Thyroid gland (tissue), 4 donors: ENCODE results near the gene TICRR. TPM values are rescaled to one million over a fixed set of nuclear protein-coding genes. Genes with fewer than 3 reads are reported as not detected.

Source experiments
- DNase-seq, 2 donors: peaks; one replicate each; pipeline ENCODE4 v3.0.0-alpha.2; 2019
- H3K27ac ChIP-seq, 3 donors: fragments of 200-600 bp; sonication (generic); 1 replicate in 2 of 3; 2 replicates in 1 of 3; pipeline ENCODE4 v1.5.1; 2016 to 2019; ENCODE audit warnings: mild to moderate bottlenecking in 1 of 3, moderate library complexity in 1 of 3
- H3K27me3 ChIP-seq: fragments of 200-600 bp; sonication (generic); one replicate; pipeline ENCODE4 v1.5.1; 2019
- H3K36me3 ChIP-seq, 2 donors: fragments of 200-600 bp; sonication (generic); one replicate each; pipeline ENCODE4 v1.5.1; 2016 to 2019
- H3K4me1 ChIP-seq, 2 donors: fragments of 200-600 bp; sonication (generic); one replicate each; pipeline ENCODE4 v1.5.1; 2017 to 2019
- H3K4me3 ChIP-seq, 3 donors: fragments of 200-600 bp; sonication (generic); replicated peaks in 1 of 3; 1 replicate in 2 of 3; 2 replicates in 1 of 3; pipeline ENCODE4 v1.5.1; 2016; ENCODE audit warnings: mild to moderate bottlenecking in 1 of 3
- H3K9me3 ChIP-seq: fragments of 200-600 bp; sonication (generic); one replicate; pipeline ENCODE4 v1.5.1; 2017
- CTCF ChIP-seq, 6 experiments: fragments of 200-600 bp in 3 of 6; fragments of 450-650 bp in 3 of 6; sonication (generic) in 3 of 6; IDR thresholded peaks; one replicate each; pipeline ENCODE4 v1.5.1; 2016 to 2019; ENCODE audit warnings: antibody characterized with exemption in 6 of 6, mild to moderate bottlenecking in 2 of 6, inconsistent platforms in 1 of 6, moderate library complexity in 1 of 6
- POLR2A ChIP-seq, 2 donors: fragments of 450-650 bp; IDR thresholded peaks; one replicate each; pipeline ENCODE4 v1.6.1; 2017; ENCODE audit warnings: antibody characterized with exemption in 2 of 2, mild to moderate bottlenecking in 2 of 2, moderate library complexity in 1 of 2
- WGBS, 2 donors: methylation state at CpG; one replicate each; pipeline ENCODE4 v1.1.5; 2017; 5-methylcytosine and 5-hydroxymethylcytosine counted together
- intact Hi-C: fragments of 100-400 bp; cut with DNase I; formaldehyde crosslinking; loops from one replicate; pipeline ENCODE4 v1.15.1; 2023
- total RNA-seq, 4 donors: library from RNA; depleted of rRNA; stranded (reverse); fragments of >200 nt; gene quantifications; one replicate each; pipeline ENCODE4 v1.2.3, GENCODE V29; 2016

TICRR gene
- total RNA-seq, 4 donors from 2014 or later: under 0.01 to 0.21 TPM; not detected in 2

- DNase-seq: no peak
- H3K36me3 ChIP-seq: no peaks in the 10 kb centered on the region
- no peaks in the 10 kb centered on the region for H3K27me3 ChIP-seq
- no peak for TF ChIP-seq POLR2A (IDR thresholded peaks at IDR 0.05)
- TF ChIP-seq CTCF (IDR thresholded peaks at IDR 0.05): no peak
- intact Hi-C loops: no loop called here
- no peaks in the 10 kb centered on the region for H3K9me3 ChIP-seq
- WGBS, 2 donors: 93 to 96% methylated on average over 2 of the region's 2 CpGs
- no peak overlapping the region for H3K27ac ChIP-seq
- H3K4me3 ChIP-seq: no peak overlapping the region
- peaks cover 0 to 6% of the 10 kb centered on the region in 2 donors for H3K4me1 ChIP-seq
Observed at GRCh38 chr15:89613031-89613430, 37.8 kb downstream of the TICRR start.

GRCh38 chr15:89614164-89614563 is 38.9 kb downstream of the TICRR start:
- Histone ChIP-seq H3K27ac (no peak overlapping the region), H3K4me1 (peaks cover 0 to 6% of the 10 kb centered on the region in 2 donors), H3K9me3 (no peaks in the 10 kb centered on the region), H3K27me3 (no peaks in the 10 kb centered on the region), H3K36me3 (no peaks in the 10 kb centered on the region), H3K4me3 (no peak overlapping the region)
- TF ChIP-seq POLR2A (IDR thresholded peaks at IDR 0.05) (no peak), CTCF (IDR thresholded peaks at IDR 0.05) (no peak)
- no peak for DNase-seq
- intact Hi-C loops: no loop called here
- WGBS, 2 donors: 90 to 91% methylated on average over 1 of the region's 1 CpG

- Histone ChIP-seq H3K4me1 (peaks cover 0 to 6% of the 10 kb centered on the region in 2 donors), H3K9me3 (no peaks in the 10 kb centered on the region), H3K27me3 (no peaks in the 10 kb centered on the region), H3K36me3 (no peaks in the 10 kb centered on the region), H3K4me3 (no peak overlapping the region), H3K27ac (no peak overlapping the region)
- WGBS, 2 donors: 88 to 95% methylated on average over 1 of the region's 1 CpG
- TF ChIP-seq POLR2A (IDR thresholded peaks at IDR 0.05) (no peak), CTCF (IDR thresholded peaks at IDR 0.05) (no peak)
- no peak for DNase-seq
- intact Hi-C loops: no loop called here
Observed at GRCh38 chr15:89615135-89615534, 39.9 kb downstream of the TICRR start.

GRCh38 chr15:89616228-89616627 is 41.0 kb downstream of the TICRR start:
- intact Hi-C loops: no loop called here
- H3K36me3 ChIP-seq: no peaks in the 10 kb centered on the region
- 94 to 97% methylated on average over 4 of the region's 4 CpGs for whole genome bisulfite sequencing, 2 donors

GRCh38 chr15:89621547-89621946 is 46.3 kb downstream of the TICRR start:
- no peak overlapping the region for H3K4me3 ChIP-seq
- H3K36me3 ChIP-seq: no peaks in the 10 kb centered on the region
- no peak for TF ChIP-seq POLR2A (IDR thresholded peaks at IDR 0.05)
- TF ChIP-seq CTCF (IDR thresholded peaks at IDR 0.05): no peak
- no peak for DNase-seq
- no peaks in the 10 kb centered on the region for H3K9me3 ChIP-seq
- no peak overlapping the region for H3K27ac ChIP-seq
- 86 to 89% methylated on average over 4 of the region's 4 CpGs for WGBS, 2 donors
- peaks cover 0 to 3% of the 10 kb centered on the region in 2 donors for H3K4me1 ChIP-seq
- H3K27me3 ChIP-seq: no peaks in the 10 kb centered on the region
- intact Hi-C loops: no loop called here

More at GRCh38 chr15:89616228-89616627, 41.0 kb downstream of the TICRR start:
- DNase-seq: no peak
- TF ChIP-seq POLR2A (IDR thresholded peaks at IDR 0.05) (no peak), CTCF (IDR thresholded peaks at IDR 0.05) (no peak)
- Histone ChIP-seq H3K27me3 (no peaks in the 10 kb centered on the region), H3K9me3 (no peaks in the 10 kb centered on the region), H3K27ac (no peak overlapping the region), H3K4me3 (no peak overlapping the region), H3K4me1 (peaks cover 0 to 6% of the 10 kb centered on the region in 2 donors)
